Measurements from ENCODE around the gene ZSCAN18. TPM values are rescaled to one million over a fixed set of nuclear protein-coding genes. Genes with fewer than 3 reads are reported as not detected.

The ZSCAN18 gene
- total and polyA plus RNA-seq, 9 of the 15 experiments (the other 6 are each of a cell fraction or from before 2014, with no cell fraction given), result 0.07 to 1.9 (median 0.31) TPM; not detected in 1

DNA sequence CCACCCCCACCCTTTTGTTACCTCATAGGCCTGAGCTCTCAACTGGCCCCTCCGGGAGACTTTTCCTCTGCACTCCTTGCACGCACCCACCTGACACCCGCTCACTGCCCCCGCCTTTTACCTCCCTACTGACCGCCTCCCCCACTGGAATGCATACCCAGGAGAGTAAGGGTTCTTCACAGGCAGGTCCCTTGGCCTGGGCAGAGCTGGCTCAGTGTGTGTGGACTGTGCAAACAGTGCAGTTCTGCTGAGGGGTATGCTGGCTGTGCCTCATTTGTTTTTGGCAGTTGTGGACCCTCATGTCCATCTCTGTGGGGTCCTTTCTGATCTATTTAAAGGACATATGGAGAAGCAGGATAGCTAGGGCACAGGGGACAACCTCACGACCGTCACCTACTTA, 5.0 kb downstream of the ZSCAN18 start:
- no peak for TF ChIP-seq ERF (CRISPR knock-in tag; IDR thresholded peaks at IDR 0.05)
- TF ChIP-seq, protein P1, sequence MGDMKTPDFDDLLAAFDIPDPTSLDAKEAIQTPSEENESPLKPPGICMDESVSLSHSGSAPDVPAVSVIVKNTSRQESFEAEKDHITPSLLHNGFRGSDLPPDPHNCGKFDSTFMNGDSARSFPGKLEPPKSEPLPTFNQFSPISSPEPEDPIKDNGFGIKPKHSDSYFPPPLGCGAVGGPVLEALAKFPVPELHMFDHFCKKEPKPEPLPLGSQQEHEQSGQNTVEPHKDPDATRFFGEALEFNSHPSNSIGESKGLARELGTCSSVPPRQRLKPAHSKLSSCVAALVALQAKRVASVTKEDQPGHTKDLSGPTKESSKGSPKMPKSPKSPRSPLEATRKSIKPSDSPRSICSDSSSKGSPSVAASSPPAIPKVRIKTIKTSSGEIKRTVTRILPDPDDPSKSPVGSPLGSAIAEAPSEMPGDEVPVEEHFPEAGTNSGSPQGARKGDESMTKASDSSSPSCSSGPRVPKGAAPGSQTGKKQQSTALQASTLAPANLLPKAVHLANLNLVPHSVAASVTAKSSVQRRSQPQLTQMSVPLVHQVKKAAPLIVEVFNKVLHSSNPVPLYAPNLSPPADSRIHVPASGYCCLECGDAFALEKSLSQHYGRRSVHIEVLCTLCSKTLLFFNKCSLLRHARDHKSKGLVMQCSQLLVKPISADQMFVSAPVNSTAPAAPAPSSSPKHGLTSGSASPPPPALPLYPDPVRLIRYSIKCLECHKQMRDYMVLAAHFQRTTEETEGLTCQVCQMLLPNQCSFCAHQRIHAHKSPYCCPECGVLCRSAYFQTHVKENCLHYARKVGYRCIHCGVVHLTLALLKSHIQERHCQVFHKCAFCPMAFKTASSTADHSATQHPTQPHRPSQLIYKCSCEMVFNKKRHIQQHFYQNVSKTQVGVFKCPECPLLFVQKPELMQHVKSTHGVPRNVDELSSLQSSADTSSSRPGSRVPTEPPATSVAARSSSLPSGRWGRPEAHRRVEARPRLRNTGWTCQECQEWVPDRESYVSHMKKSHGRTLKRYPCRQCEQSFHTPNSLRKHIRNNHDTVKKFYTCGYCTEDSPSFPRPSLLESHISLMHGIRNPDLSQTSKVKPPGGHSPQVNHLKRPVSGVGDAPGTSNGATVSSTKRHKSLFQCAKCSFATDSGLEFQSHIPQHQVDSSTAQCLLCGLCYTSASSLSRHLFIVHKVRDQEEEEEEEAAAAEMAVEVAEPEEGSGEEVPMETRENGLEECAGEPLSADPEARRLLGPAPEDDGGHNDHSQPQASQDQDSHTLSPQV (IDR thresholded peaks at IDR 0.05), result no peak
- FAIRE-seq, result no peak
- ATAC-seq, result no peak
- Histone ChIP-seq H3K9ac (ENCODE audit: insufficient read depth in 1 of 2, low read depth in 2 of 2, low read length in 2 of 2) (no peak overlapping the region), H3K4me3 (no peak overlapping the region), H2AFZ (ENCODE audit: low read depth, low read length) (no peak overlapping the region), H3K4me2 (ENCODE audit: insufficient read depth, low read length) (no peak overlapping the region), H3K4me1 (replicated peaks in 1 of 2; ENCODE audit: control insufficient read depth in 2 of 2, insufficient read depth in 2 of 2, low read length in 2 of 2) (peaks cover 0 to 4% of the 10 kb centered on the region in 2 experiments; a peak in 1 of 5 replicates), H3K27me3 (ENCODE audit: control insufficient read depth in 2 of 2, insufficient read depth in 2 of 2, low read length in 2 of 2) (no peaks in the 10 kb centered on the region), H3K27ac (ENCODE audit: extremely low read depth, low read depth, low read length) (no peak overlapping the region), H3K36me3 (ENCODE audit: control insufficient read depth, insufficient read depth, low read length) (no peaks in the 10 kb centered on the region), H4K20me1 (replicated peaks; ENCODE audit: control insufficient read depth, insufficient read depth, low read length) (no peaks in the 10 kb centered on the region), H3K9me1 (ENCODE audit: control insufficient read depth, insufficient read depth, low read length) (no peaks in the 10 kb centered on the region), H3K9me3 (replicated peaks; ENCODE audit: control insufficient read depth, insufficient read depth, low read depth, low read length) (no peaks in the 10 kb centered on the region), H3K79me2 (ENCODE audit: control insufficient read depth, insufficient read depth, low read length) (no peaks in the 10 kb centered on the region)
- no peak for DNase-seq (ENCODE audit: extremely low read depth in 1 of 4, low spot score in 3 of 4)
- 2% methylated on average over 7 of the region's 7 CpGs for WGBS (ENCODE audit: insufficient coverage, low coverage, missing lambda C conversion rate)
- no TSS peak for BruUV-seq (replicated peaks)
- intact Hi-C loops (cut with micrococcal nuclease), result no loop called here
- ChIA-PET POLR2A (interaction anchor here (0.6 kb wide), 1 partner anchor 270 kb away, joined by 3 read pairs; no protein-coding TSS in a partner anchor), CTCF (ENCODE audit: low intra/inter-chr PET ratio) (no interaction called here)
- in situ Hi-C loops (cut with MboI), result no loop called here
